HG03442 (cell line): ENCODE results near the gene PTPRN2.
"Not testable (repeated sequence)": the region's sequence is repeated elsewhere in the genome, so short reads cannot be mapped to it uniquely, and the experiment has no call there.

ENCODE experiments used
- ATAC-seq: cut with Tn5 transposase; IDR thresholded peaks from one replicate; pipeline ENCODE4 v1.9.1; 2021; ENCODE audit warnings: mild to moderate bottlenecking, moderate library complexity; ENCODE audit not compliant: unreplicated experiment

PTPRN2 gene

DNA sequence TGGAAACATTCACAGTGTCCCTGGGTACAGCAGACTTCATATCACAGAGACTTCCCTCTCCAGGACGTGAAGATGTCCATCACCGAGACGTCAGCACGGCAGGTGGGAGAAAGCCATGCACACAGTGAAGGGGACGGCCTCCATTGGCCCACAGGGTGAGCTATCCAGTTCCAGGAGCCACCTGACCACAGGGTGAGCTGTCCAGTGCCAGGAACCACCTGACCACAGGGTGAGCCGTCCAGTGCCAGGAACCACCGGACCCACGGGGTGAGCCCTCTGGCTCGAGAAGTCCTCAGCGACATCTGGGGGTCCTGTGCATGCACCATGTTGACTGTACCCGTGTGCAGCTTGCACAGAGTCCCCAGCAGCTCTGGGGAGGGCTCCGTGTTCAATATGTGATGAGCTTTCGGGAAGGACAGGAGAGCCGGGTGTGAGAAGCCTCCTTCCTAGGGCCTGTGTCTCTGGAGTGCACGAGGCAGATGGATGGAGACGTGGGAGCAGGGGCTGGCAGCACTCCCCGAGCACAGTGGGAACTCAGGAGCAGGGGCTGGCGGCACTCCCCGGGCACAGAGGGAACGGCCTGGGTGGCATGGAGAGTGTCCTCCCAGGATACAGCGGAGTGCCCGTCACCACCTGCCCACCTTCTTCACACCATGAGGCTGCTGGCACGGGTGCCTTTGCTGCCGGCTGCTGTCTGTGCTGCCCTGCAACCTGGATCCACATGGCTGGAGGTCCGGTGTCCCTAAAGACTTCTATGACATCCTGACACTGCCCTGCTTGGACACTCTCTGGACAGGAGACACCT, 634.6 kb downstream of the PTPRN2 start:
- no peak for ATAC-seq

DNA sequence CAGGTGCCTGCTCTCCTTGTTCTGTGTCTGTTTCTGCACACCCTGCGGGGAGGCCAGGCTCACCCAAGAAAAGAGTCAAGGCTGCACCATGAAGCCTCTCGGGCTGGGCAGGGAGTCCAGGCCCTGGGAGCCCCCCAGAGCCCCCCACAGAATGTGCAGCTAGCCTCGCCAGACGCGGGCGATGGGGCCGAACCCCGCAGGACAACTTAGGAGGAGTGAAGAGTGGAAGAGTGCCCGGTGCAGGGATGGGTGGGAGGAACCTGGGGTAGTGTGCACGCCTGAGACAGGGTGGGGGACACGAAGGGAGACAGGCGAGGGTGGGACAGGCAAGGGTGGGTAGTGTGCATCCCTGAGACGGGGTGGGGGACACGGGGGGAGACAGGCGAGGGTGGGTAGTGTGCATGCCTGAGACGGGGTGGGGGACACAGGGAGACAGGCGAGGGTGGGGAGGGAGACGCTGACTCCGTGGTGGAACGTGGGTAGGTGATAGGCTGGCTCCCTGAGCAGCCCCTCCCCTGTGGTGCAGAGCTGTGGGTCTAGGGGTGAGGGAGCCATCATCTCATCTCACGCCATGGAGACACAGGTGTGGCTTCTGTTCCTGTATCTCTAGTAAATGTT, 635.5 kb downstream of the PTPRN2 start:
- ATAC-seq = no peak

DNA sequence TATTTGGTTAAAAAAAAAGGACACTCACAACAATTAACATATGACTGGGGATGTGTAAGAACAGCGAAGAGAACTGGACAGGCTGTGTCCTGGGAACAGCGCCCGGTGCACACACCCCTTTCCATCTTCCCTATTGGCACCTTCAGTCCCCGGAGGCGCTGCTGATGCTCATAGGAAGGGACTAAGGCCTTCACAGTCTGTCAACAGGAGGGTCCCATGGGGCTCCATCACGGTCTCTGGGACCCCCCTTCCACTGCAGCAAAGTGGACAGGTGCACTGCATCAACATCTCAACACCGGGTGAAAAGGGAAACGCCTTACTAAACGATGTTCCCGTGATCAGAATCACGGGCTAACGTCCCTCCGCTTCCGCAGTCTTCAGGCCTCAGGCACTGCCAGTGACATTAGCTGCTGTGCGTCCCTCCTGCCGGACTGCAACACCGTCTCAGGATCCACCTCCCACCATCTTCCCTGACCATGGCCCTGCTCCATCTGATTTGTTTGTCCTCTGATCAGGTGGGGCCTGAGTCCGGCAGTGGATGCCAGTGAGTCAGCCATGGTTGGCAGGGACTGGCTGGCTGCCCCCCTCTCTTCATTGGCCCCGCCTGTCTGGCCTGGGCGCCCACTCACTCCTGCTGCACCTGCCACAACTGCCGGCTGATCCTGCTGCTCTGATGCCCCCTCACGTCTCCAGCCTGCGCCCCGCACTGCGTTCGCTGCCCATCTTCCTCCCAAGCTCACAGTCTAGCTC, 636.1 kb downstream of the PTPRN2 start:
- no peak for ATAC-seq

DNA sequence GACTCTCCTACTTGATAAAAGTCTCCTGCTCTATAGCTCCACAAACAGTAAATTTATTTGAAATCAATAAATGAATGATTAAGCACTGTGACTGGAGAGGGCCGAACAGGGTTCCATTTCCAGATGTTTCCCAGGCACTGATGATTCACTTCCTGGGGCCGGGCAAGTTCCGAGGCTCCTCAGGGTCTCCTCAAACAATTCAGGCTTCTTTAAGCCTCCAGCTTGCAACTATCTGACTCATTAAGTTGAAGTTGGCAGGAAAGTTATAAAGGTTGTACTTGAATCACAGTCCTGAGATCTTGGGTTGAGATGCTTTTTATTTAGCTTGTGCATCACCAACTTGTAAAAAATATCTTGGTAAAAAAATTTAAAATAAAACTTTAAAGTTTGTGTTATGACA, 637.9 kb downstream of the PTPRN2 start:
- no peak for ATAC-seq

DNA sequence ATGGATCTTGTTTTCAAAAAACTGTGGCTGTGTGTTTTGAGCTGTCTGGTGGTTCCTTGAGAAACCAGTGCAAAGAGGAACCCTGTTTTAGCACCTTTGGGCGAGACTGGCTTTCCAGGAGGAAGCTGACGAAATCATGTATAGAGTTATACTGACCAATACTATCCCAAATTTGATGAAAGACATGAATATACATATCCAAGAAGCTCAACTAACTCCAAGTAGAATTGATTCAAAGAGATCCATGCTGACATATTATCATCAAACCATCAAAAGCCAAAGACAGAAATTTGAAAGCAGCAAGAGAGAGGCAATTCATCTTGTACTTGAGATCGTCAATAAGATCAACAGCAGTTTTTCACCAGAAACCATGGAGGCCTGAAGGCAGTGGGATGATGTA, 640.1 kb downstream of the PTPRN2 start:
- no peak for ATAC-seq

DNA sequence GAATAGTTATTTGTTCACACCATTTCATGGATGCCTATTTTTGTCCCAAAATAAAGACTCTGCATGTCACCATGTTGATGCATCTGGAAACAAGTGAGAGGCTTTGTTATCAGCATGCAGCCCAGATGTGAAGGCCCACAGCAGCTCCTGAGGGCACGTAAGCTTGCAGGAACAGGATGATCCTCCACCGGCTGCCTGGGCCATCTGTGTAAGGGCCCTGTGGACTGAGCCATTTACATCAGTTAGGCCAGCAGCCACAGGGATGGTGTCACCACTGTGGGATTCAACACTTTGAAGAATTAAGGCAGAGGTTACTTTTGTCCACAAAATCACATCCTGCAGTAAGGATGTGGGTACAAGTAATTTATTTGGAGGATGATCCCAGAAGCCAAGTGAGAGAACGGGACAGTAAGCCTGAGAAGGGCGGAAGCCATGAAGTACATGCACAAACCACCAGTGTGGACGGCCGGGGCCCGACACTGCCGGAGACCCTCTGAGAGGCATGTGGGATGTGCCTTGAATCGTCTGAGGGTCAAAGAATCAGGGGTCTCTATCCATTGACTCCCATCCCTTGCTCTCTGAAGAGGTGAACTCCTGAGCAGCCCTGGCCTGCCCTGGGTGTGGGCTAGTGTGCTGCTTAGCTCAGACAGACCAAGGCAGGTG, 641.1 kb downstream of the PTPRN2 start:
- ATAC-seq = no peak

DNA sequence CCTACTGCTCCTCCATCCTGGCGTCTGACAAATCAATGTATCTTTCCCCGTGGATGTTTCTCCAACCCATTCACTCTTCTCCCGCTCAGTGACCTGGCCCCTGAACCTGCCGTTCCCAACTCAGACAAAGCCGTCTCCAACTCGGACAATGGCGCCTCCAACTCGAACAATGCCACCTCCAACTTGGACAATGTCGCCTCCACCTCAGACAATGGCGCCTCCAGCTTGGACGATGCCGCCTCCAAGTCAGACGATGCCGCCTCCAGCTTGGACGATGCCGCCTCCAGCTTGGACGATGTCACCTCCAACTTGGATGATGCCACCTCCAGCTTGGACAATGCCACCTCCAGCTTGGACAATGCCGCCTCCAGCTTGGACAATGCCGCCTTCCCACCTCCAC, 642.2 kb downstream of the PTPRN2 start:
- no peak for ATAC-seq

DNA sequence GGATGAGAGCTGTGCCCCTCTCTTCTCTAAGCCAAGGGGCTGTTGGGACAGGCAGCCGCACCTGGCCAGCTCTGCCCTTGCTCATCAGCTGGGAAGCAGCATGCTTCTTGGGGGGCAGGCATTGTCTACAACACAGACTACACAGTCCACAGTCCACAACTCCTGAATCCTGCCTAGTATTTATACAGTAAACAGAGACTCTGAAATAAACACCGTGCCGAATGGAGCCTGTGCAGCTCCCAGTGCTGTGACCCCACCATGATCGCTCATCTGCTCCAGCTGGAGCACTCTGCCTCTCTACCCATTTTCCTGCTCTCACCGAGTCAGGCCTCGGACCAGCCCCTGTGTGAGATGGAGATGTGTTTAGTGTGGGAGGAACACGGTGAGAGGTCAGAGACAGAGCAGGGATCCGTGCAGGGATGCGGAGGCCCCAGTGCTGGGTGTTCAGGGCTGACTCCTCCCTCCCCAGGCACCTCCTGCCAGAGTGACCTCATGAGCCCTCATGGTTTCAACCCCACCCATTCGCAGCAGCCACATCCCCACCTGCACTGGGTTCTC, 642.8 kb downstream of the PTPRN2 start:
- ATAC-seq = no peak

DNA sequence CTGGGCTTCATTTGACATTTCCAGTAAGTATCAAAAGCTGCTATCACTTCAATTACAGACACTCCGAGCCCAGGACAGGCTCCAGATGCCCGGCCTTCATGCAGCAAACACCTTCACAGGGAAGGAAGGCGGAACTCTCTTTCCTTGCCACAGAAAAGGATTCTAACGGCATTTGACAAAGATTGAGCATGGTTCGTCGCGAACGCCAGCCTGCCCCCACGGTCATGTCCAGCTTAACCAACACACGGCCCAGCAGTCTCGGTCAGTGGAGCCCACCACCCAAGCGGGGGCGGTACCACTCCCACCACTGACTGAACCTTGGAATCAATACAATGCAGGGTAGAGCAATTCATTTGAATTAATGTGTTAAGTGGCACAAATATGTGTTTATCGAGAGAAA, 643.6 kb downstream of the PTPRN2 start:
- no peak for ATAC-seq

DNA sequence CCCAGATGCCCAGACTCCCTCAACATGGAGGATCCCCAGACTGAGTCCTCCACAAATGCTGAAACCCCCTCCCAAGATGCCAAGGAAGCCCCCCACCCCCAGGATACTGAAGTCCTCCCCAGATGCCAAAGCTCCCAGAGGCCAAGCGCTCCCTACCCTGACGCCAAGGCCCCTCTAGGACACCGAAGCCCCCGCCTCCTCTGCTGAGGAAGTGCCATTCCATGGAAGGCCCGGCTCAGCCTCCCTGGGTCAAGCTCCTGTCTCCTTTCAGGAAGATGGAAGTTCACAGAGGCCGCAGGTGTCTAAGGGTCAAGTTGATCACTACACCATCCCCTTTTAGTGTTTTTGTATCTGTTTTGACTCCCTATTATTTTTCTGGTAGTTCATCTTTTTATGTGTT, 644.1 kb downstream of the PTPRN2 start:
- no peak for ATAC-seq

DNA sequence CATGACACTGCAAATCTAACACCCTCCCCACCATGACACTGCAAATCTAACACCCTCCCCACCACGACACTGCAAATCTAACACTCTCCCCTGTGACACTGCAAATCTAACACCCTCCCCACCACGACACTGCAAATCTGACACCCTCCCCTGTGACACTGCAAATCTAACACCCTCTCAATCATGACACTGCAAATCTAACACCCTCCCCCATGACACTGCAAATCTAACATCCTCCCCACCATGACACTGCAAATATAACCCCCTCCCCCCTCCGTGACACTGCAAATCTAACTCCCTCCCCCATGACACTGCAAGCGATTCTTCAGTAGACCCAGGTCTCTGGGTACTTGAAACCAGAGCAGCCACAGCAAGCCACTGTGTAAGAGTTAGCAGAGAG, 646.4 kb downstream of the PTPRN2 start:
- ATAC-seq = no peak

DNA sequence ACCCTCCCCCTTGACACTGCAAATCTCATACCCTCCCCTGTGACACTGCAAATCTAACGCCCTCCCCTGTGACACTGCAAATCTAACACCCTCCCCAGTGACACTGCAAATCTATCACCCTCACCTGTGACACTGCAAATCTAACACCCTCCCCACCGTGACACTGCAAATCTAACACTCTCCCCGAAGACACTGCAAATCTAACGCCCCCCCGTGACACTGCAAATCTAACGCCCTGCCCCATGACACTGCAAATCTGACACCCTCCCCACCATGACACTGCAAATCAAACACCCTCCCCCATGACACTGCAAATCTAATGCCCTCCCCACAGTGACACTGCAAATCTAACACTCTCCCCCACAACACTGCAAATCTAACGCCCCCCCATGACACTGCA, 647.1 kb downstream of the PTPRN2 start:
- ATAC-seq = no peak

DNA sequence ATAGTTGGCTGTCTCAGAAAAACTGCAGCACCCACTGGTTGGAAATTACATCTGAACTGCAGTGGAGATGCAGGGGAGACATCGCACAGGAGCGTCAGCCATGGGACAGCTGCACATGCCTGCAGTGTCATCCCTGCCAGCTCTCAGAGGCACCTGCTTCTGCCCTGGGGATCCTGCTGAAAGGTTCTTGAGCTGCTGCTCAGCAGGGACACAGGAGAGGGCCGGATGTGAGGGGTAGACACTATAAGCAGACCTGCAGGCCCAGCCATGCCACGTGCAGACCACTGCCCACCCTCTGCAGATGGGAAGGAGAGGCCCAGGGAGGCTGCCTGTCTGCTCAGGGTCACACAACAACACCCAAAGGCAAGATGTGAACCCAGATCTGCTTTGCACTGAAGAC, 649.4 kb downstream of the PTPRN2 start:
- ATAC-seq = no peak

DNA sequence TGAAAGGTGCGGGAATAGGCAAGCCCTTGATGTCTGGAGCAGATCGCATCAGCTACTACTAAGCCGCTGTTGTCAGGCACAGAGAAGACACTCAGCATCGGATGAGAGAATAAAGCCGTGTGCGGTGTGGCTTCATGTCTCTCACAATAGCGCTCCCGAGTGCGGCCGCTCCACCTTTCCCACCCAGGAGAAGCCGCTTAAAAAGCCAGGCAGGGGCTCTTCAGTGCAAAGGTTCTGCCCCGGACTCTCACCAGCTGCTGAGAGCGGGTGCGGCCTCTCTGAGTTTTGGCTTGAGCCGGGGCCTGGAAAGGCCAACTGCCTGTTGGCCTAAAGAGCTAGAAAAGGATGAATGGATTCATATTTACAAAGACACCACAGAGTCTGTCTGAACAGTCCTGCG, 650.2 kb downstream of the PTPRN2 start:
- no peak for ATAC-seq

DNA sequence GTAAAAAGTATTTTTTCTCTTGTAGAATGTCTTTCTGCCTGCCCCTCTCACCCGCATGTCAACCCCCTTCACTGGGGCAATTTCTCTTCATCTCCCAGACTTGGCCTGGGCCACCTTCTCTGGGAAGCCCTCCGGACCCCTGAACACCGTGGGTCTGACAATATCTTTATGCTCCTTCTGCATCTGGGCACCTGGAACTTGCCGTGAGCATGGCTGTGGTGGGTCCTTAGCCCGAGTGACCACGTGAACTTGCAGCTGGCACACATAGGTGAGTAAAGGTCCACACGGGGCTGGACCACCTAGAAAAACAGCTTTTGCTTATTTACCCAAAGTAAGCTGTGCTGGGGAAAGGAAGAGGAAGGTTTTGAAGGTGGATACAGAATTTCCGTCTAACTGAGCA, 650.6 kb downstream of the PTPRN2 start:
- no peak for ATAC-seq

DNA sequence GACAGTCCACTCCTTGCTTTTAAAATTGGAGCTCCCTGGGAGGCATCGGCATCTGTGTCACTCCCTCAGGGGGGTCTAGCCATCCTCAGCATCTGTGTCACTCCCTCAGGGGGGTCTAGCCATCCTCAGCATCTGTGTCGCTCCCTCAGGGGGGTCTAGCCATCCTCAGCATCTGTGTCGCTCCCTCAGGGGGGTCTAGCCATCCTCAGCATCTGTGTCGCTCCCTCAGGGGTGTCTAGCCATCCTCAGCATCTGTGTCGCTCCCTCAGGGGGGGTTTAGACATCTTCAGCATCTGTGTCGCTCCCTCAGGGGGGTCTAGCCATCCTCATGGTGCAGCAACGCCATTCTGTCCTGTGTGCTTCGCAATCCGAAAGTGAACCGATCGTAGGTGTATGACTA, 651.9 kb downstream of the PTPRN2 start:
- not testable (repeated sequence) for ATAC-seq

DNA sequence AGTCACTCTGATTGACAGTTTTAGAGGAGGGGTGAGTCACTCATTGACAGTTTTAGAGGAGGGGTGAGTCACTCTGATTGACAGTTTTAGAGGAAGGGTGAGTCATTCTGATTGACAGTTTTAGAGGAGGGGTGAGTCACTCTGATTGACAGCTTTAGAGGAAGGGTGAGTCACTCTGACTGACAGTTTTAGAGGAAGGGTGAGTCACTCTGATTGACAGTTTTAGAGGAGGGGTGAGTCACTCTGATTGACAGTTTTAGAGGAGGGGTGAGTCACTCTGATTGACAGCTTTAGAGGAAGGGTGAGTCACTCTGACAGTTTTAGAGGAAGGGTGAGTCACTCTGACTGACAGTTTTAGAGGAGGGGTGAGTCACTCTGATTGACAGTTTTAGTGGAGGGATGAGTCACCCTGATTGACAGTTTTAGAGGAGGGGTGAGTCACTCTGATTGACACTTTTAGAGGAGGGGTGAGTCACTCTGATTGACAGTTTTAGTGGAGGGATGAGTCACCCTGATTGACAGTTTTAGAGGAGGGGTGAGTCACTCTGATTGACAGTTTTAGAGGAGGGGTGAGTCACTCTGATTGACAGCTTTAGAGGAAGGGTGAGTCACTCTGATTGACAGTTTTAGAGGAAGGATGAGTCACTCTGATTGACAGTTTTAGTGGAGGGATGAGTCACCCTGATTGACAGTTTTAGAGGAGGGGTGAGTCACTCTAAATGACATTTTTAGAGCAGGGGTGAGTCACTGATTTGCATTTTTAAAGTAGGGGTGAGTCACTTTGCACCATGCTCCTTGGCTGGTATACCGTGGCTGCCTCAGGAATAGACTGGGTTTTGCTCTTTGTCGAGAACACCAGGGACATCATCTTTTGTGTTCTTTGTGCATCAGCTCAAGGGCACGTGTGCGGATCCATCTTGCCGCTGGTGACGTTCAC, 654.1 kb downstream of the PTPRN2 start:
- ATAC-seq = not testable (repeated sequence)

DNA sequence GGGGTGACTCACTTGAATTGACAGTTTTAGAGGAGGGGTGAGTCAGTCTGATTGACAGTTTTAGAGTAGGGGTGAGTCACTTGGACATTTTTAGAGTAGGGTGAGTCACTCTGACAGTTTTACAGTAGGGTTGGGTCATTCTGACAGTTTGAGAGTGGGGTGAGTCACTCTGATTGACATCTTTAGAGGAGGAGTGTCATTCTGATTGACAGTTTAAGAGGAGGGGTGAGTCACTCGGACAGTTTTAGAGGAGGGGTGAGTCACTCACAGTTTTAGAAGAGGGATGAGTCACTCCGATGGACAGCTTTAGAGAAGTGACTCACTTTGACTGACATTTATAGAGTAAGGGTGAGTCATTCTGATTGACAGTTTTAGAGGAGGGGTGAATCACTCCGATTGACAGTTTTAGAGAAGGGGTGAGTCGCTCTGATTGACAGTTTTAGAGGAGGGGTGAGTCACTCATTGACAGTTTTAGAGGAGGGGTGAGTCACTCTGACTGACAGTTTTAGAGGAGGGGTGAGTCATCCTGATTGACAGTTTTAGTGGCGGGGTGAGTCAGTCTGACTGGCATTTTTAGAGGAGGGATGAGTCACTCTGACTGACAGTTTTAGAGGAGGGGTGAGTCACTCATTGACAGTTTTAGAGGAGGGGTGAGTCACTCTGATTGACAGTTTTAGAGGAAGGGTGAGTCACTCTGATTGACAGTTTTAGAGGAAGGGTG, 655.0 kb downstream of the PTPRN2 start:
- ATAC-seq = no peak

DNA sequence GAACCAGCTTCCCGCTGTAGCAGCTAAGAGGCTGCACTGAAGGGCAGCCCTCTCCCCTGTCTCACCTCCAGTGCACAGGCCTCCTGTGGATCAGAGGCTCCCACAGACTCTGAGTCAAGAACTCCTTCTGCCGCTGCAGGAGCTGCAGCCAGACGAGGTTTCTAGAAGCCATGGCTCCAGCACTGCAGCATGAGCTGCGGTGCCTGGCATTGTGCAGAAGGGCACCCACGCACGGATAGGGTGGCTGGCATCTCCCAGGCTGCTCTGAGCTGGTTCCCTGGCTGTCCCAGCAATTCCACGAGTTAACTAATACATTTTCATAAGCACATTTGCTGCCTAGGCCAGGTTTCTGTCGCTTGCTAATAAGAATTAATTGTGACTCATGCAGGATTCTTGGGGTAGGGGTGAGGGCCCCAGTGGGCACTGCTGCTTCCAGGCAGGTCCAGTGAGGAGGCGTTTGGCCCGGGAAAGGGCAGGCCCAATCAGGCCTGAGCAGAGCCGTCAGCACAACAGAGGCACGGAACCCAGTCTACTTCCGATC, 656.6 kb downstream of the PTPRN2 start:
- ATAC-seq = no peak
